ENCODE data around the gene SSBP3.

SSBP3 gene

GRCh38 chr1:54223441-54224202 is 182.6 kb downstream of the SSBP3 start:
- Histone ChIP-seq H3K4me3 (ENCODE audit: low read length) (no peak overlapping the region), H4K20me1 (ENCODE audit: insufficient read depth, low read length) (no peaks in the 10 kb centered on the region)
- TF ChIP-seq EZH2phosphoT487 (IDR thresholded peaks at IDR 0.05; ENCODE audit: low read depth) (no peak), CTCF (IDR thresholded peaks at IDR 0.05; ENCODE audit: low read depth, low read length) (no peak)

GRCh38 chr1:54222711-54223110 is 183.5 kb downstream of the SSBP3 start:
- Histone ChIP-seq H3K79me2 (ENCODE audit: low read length) (no peaks in the 10 kb centered on the region), H3K4me2 (ENCODE audit: low read length) (no peak overlapping the region), H3K4me3 (ENCODE audit: low read length) (no peak overlapping the region), H3K9ac (ENCODE audit: low read length) (no peak overlapping the region), H2AFZ (ENCODE audit: low read depth, low read length) (no peak overlapping the region), H3K27ac (ENCODE audit: low read length) (no peak overlapping the region), H3K9me3 (ENCODE audit: insufficient read depth, low read length) (no peaks in the 10 kb centered on the region), H3K36me3 (replicated peaks; ENCODE audit: low read depth, low read length) (peaks cover 3% of the 10 kb centered on the region), H3K27me3 (ENCODE audit: low read depth, low read length) (no peaks in the 10 kb centered on the region), H4K20me1 (ENCODE audit: insufficient read depth, low read length) (no peaks in the 10 kb centered on the region), H3K4me1 (ENCODE audit: low read length) (no peaks in the 10 kb centered on the region)
- no peak for TF ChIP-seq EZH2phosphoT487 (IDR thresholded peaks at IDR 0.05; ENCODE audit: low read depth)
- TF ChIP-seq CTCF (IDR thresholded peaks at IDR 0.05; ENCODE audit: low read depth, low read length): no peak

More at GRCh38 chr1:54223441-54224202, 182.6 kb downstream of the SSBP3 start:
- no peak overlapping the region for H3K27ac ChIP-seq (ENCODE audit: low read length)
- no peaks in the 10 kb centered on the region for H3K27me3 ChIP-seq (ENCODE audit: low read depth, low read length)
- no peak overlapping the region for H2AFZ ChIP-seq (ENCODE audit: low read depth, low read length)
- H3K36me3 ChIP-seq (replicated peaks; ENCODE audit: low read depth, low read length): peaks cover 3% of the 10 kb centered on the region
- no peaks in the 10 kb centered on the region for H3K79me2 ChIP-seq (ENCODE audit: low read length)
- H3K4me2 ChIP-seq (ENCODE audit: low read length): no peak overlapping the region
- no peaks in the 10 kb centered on the region for H3K4me1 ChIP-seq (ENCODE audit: low read length)
- no peak overlapping the region for H3K9ac ChIP-seq (ENCODE audit: low read length)
- no peaks in the 10 kb centered on the region for H3K9me3 ChIP-seq (ENCODE audit: insufficient read depth, low read length)

GRCh38 chr1:54221867-54222484 is 184.2 kb downstream of the SSBP3 start:
- Histone ChIP-seq H3K4me2 (ENCODE audit: low read length) (no peak overlapping the region), H4K20me1 (ENCODE audit: insufficient read depth, low read length) (no peaks in the 10 kb centered on the region), H2AFZ (ENCODE audit: low read depth, low read length) (no peak overlapping the region), H3K36me3 (replicated peaks; ENCODE audit: low read depth, low read length) (peaks cover 3% of the 10 kb centered on the region), H3K27me3 (ENCODE audit: low read depth, low read length) (no peaks in the 10 kb centered on the region), H3K9me3 (ENCODE audit: insufficient read depth, low read length) (no peaks in the 10 kb centered on the region), H3K79me2 (ENCODE audit: low read length) (no peaks in the 10 kb centered on the region), H3K4me3 (ENCODE audit: low read length) (no peak overlapping the region), H3K4me1 (ENCODE audit: low read length) (no peaks in the 10 kb centered on the region), H3K27ac (ENCODE audit: low read length) (no peak overlapping the region), H3K9ac (ENCODE audit: low read length) (no peak overlapping the region)
- TF ChIP-seq CTCF (IDR thresholded peaks at IDR 0.05; ENCODE audit: low read depth, low read length) (no peak), EZH2phosphoT487 (IDR thresholded peaks at IDR 0.05; ENCODE audit: low read depth) (no peak)

- no peaks in the 10 kb centered on the region for H3K4me1 ChIP-seq (ENCODE audit: low read length)
- peaks cover 5% of the 10 kb centered on the region for H3K36me3 ChIP-seq (replicated peaks; ENCODE audit: low read depth, low read length)
- H3K4me3 ChIP-seq (ENCODE audit: low read length): no peak overlapping the region
- no peaks in the 10 kb centered on the region for H3K9me3 ChIP-seq (ENCODE audit: insufficient read depth, low read length)
- H3K4me2 ChIP-seq (ENCODE audit: low read length): no peak overlapping the region
- no peaks in the 10 kb centered on the region for H4K20me1 ChIP-seq (ENCODE audit: insufficient read depth, low read length)
- H3K27me3 ChIP-seq (ENCODE audit: low read depth, low read length): no peaks in the 10 kb centered on the region
- H3K9ac ChIP-seq (ENCODE audit: low read length): no peak overlapping the region
- H2AFZ ChIP-seq (ENCODE audit: low read depth, low read length): no peak overlapping the region
- no peaks in the 10 kb centered on the region for H3K79me2 ChIP-seq (ENCODE audit: low read length)
- TF ChIP-seq EZH2phosphoT487 (IDR thresholded peaks at IDR 0.05; ENCODE audit: low read depth) (no peak), CTCF (IDR thresholded peaks at IDR 0.05; ENCODE audit: low read depth, low read length) (no peak)
- H3K27ac ChIP-seq (ENCODE audit: low read length): no peak overlapping the region
These were observed 184.9 kb downstream of the SSBP3 start for GRCh38 chr1:54221113-54221834.
